ENCODE data around the gene RAPGEF1.

Gene RAPGEF1

GRCh38 chr9:131588396-131588795 lies 151.5 kb downstream of the RAPGEF1 start:
- H3K9me3 ChIP-seq (ENCODE audit: insufficient read depth, low read depth, low read length) = no peaks in the 10 kb centered on the region
- no peak overlapping the region for H3K9ac ChIP-seq (ENCODE audit: low read depth, low read length)
- H3K4me3 ChIP-seq (ENCODE audit: low read length) = no peak overlapping the region
- H3K27me3 ChIP-seq (ENCODE audit: insufficient read depth, low read length) = no peaks in the 10 kb centered on the region
- H3K27ac ChIP-seq (ENCODE audit: low read length) = no peak overlapping the region
- no peaks in the 10 kb centered on the region for H3K4me1 ChIP-seq (ENCODE audit: insufficient read depth, low read length)
- peaks cover 28% of the 10 kb centered on the region for H3K36me3 ChIP-seq (ENCODE audit: insufficient read depth, low read depth, low read length)

GRCh38 chr9:131587906-131588305 lies 152.0 kb downstream of the RAPGEF1 start:
- no peak overlapping the region for H3K27ac ChIP-seq (ENCODE audit: low read length)
- no peak overlapping the region for H3K9ac ChIP-seq (ENCODE audit: low read depth, low read length)
- H3K4me3 ChIP-seq (ENCODE audit: low read length) = no peak overlapping the region
- H3K27me3 ChIP-seq (ENCODE audit: insufficient read depth, low read length) = no peaks in the 10 kb centered on the region
- H3K9me3 ChIP-seq (ENCODE audit: insufficient read depth, low read depth, low read length) = no peaks in the 10 kb centered on the region
- H3K36me3 ChIP-seq (ENCODE audit: insufficient read depth, low read depth, low read length) = peaks cover 30% of the 10 kb centered on the region
- no peaks in the 10 kb centered on the region for H3K4me1 ChIP-seq (ENCODE audit: insufficient read depth, low read length)

GRCh38 chr9:131587331-131587730 lies 152.5 kb downstream of the RAPGEF1 start:
- Histone ChIP-seq H3K27me3 (ENCODE audit: insufficient read depth, low read length) (no peaks in the 10 kb centered on the region), H3K9ac (ENCODE audit: low read depth, low read length) (no peak overlapping the region), H3K27ac (ENCODE audit: low read length) (no peak overlapping the region), H3K4me1 (ENCODE audit: insufficient read depth, low read length) (no peaks in the 10 kb centered on the region), H3K9me3 (ENCODE audit: insufficient read depth, low read depth, low read length) (no peaks in the 10 kb centered on the region), H3K4me3 (ENCODE audit: low read length) (no peak overlapping the region), H3K36me3 (ENCODE audit: insufficient read depth, low read depth, low read length) (peaks cover 35% of the 10 kb centered on the region)

GRCh38 chr9:131585375-131585774 lies 154.5 kb downstream of the RAPGEF1 start:
- H3K27ac ChIP-seq (ENCODE audit: low read length) = no peak overlapping the region
- no peaks in the 10 kb centered on the region for H3K9me3 ChIP-seq (ENCODE audit: insufficient read depth, low read depth, low read length)
- no peaks in the 10 kb centered on the region for H3K27me3 ChIP-seq (ENCODE audit: insufficient read depth, low read length)
- peaks cover 42% of the 10 kb centered on the region for H3K36me3 ChIP-seq (ENCODE audit: insufficient read depth, low read depth, low read length)
- no peak overlapping the region for H3K9ac ChIP-seq (ENCODE audit: low read depth, low read length)
- no peaks in the 10 kb centered on the region for H3K4me1 ChIP-seq (ENCODE audit: insufficient read depth, low read length)
- H3K4me3 ChIP-seq (ENCODE audit: low read length) = no peak overlapping the region

- no peak overlapping the region for H3K9ac ChIP-seq (ENCODE audit: low read depth, low read length)
Observed at GRCh38 chr9:131584858-131585257, 155.0 kb downstream of the RAPGEF1 start.

GRCh38 chr9:131583836-131584555 lies 155.9 kb downstream of the RAPGEF1 start:
- Histone ChIP-seq H3K27me3 (ENCODE audit: insufficient read depth, low read length) (no peaks in the 10 kb centered on the region), H3K36me3 (ENCODE audit: insufficient read depth, low read depth, low read length) (peaks cover 54% of the 10 kb centered on the region), H3K9me3 (ENCODE audit: insufficient read depth, low read depth, low read length) (no peaks in the 10 kb centered on the region), H3K4me1 (ENCODE audit: insufficient read depth, low read length) (no peaks in the 10 kb centered on the region), H3K27ac (ENCODE audit: low read length) (no peak overlapping the region), H3K4me3 (ENCODE audit: low read length) (no peak overlapping the region), H3K9ac (ENCODE audit: low read depth, low read length) (no peak overlapping the region)

More at GRCh38 chr9:131584858-131585257, 155.0 kb downstream of the RAPGEF1 start:
- Histone ChIP-seq H3K36me3 (ENCODE audit: insufficient read depth, low read depth, low read length) (peaks cover 47% of the 10 kb centered on the region), H3K27ac (ENCODE audit: low read length) (no peak overlapping the region), H3K9me3 (ENCODE audit: insufficient read depth, low read depth, low read length) (no peaks in the 10 kb centered on the region), H3K4me1 (ENCODE audit: insufficient read depth, low read length) (no peaks in the 10 kb centered on the region), H3K4me3 (ENCODE audit: low read length) (no peak overlapping the region), H3K27me3 (ENCODE audit: insufficient read depth, low read length) (no peaks in the 10 kb centered on the region)

GRCh38 chr9:131583337-131583645 lies 156.6 kb downstream of the RAPGEF1 start:
- H3K9ac ChIP-seq (ENCODE audit: low read depth, low read length) = no peak overlapping the region
- H3K9me3 ChIP-seq (ENCODE audit: insufficient read depth, low read depth, low read length) = no peaks in the 10 kb centered on the region
- no peak overlapping the region for H3K27ac ChIP-seq (ENCODE audit: low read length)
- no peaks in the 10 kb centered on the region for H3K27me3 ChIP-seq (ENCODE audit: insufficient read depth, low read length)
- no peaks in the 10 kb centered on the region for H3K4me1 ChIP-seq (ENCODE audit: insufficient read depth, low read length)
- no peak overlapping the region for H3K4me3 ChIP-seq (ENCODE audit: low read length)
- peaks cover 54% of the 10 kb centered on the region for H3K36me3 ChIP-seq (ENCODE audit: insufficient read depth, low read depth, low read length)

GRCh38 chr9:131582466-131583336 lies 157.2 kb downstream of the RAPGEF1 start:
- H3K9ac ChIP-seq (ENCODE audit: low read depth, low read length) = no peak overlapping the region
- peaks cover 51% of the 10 kb centered on the region for H3K36me3 ChIP-seq (ENCODE audit: insufficient read depth, low read depth, low read length)
- H3K4me3 ChIP-seq (ENCODE audit: low read length) = no peak overlapping the region
- H3K27me3 ChIP-seq (ENCODE audit: insufficient read depth, low read length) = no peaks in the 10 kb centered on the region
- no peak overlapping the region for H3K27ac ChIP-seq (ENCODE audit: low read length)
- no peaks in the 10 kb centered on the region for H3K9me3 ChIP-seq (ENCODE audit: insufficient read depth, low read depth, low read length)
- H3K4me1 ChIP-seq (ENCODE audit: insufficient read depth, low read length) = no peaks in the 10 kb centered on the region

GRCh38 chr9:131582056-131582455 lies 157.8 kb downstream of the RAPGEF1 start:
- peaks cover 45% of the 10 kb centered on the region for H3K36me3 ChIP-seq (ENCODE audit: insufficient read depth, low read depth, low read length)
- H3K27me3 ChIP-seq (ENCODE audit: insufficient read depth, low read length) = no peaks in the 10 kb centered on the region
- H3K4me1 ChIP-seq (ENCODE audit: insufficient read depth, low read length) = no peaks in the 10 kb centered on the region
- H3K9me3 ChIP-seq (ENCODE audit: insufficient read depth, low read depth, low read length) = no peaks in the 10 kb centered on the region
- H3K4me3 ChIP-seq (ENCODE audit: low read length) = no peak overlapping the region
- no peak overlapping the region for H3K9ac ChIP-seq (ENCODE audit: low read depth, low read length)
- no peak overlapping the region for H3K27ac ChIP-seq (ENCODE audit: low read length)

GRCh38 chr9:131580358-131580757 lies 159.5 kb downstream of the RAPGEF1 start:
- H3K9ac ChIP-seq (ENCODE audit: low read depth, low read length) = no peak overlapping the region
- H3K27me3 ChIP-seq (ENCODE audit: insufficient read depth, low read length) = no peaks in the 10 kb centered on the region
- H3K4me1 ChIP-seq (ENCODE audit: insufficient read depth, low read length) = no peaks in the 10 kb centered on the region
- H3K36me3 ChIP-seq (ENCODE audit: insufficient read depth, low read depth, low read length) = peaks cover 45% of the 10 kb centered on the region
- H3K27ac ChIP-seq (ENCODE audit: low read length) = no peak overlapping the region
- H3K4me3 ChIP-seq (ENCODE audit: low read length) = no peak overlapping the region
- H3K9me3 ChIP-seq (ENCODE audit: insufficient read depth, low read depth, low read length) = no peaks in the 10 kb centered on the region

- no peak overlapping the region for H3K4me3 ChIP-seq (ENCODE audit: low read length)
- no peaks in the 10 kb centered on the region for H3K9me3 ChIP-seq (ENCODE audit: insufficient read depth, low read depth, low read length)
- no peak overlapping the region for H3K27ac ChIP-seq (ENCODE audit: low read length)
- no peak overlapping the region for H3K9ac ChIP-seq (ENCODE audit: low read depth, low read length)
- no peaks in the 10 kb centered on the region for H3K4me1 ChIP-seq (ENCODE audit: insufficient read depth, low read length)
- H3K27me3 ChIP-seq (ENCODE audit: insufficient read depth, low read length) = no peaks in the 10 kb centered on the region
- H3K36me3 ChIP-seq (ENCODE audit: insufficient read depth, low read depth, low read length) = peaks cover 41% of the 10 kb centered on the region
Observed at GRCh38 chr9:131579789-131580211, 160.1 kb downstream of the RAPGEF1 start.
